DND-41 (cell line): ENCODE data around the gene MAPK8IP1.

Experiments used
- ATAC-seq: fragments of 200-7000 bp; cut with Tn5 transposase; 3 replicates; pipeline ENCODE4 v1.9.1; 2021; ENCODE audit warnings: low read depth; ENCODE audit not compliant: insufficient read depth
- DNase-seq: peaks from one replicate; pipeline ENCODE4 v3.0.0-alpha.2; 2020
- H2AFZ ChIP-seq: 2 replicates; pipeline ENCODE4 v1.6.0; 2012; ENCODE audit warnings: low read depth, low read length
- H3K27ac ChIP-seq: 2 replicates; pipeline ENCODE4 v1.5.1; 2012; ENCODE audit warnings: low read length, inconsistent platforms
- H3K27me3 ChIP-seq: fragments of 200-600 bp; sonication (generic); 2 replicates; pipeline ENCODE4 v1.6.0; 2012; ENCODE audit warnings: low read length, mild to moderate bottlenecking, inconsistent platforms; ENCODE audit not compliant: insufficient read depth, poor library complexity
- H3K36me3 ChIP-seq: 2 replicates; pipeline ENCODE4 v1.5.1; 2012; ENCODE audit warnings: low read length, inconsistent platforms; ENCODE audit not compliant: insufficient read depth
- H3K4me1 ChIP-seq: 2 replicates; pipeline ENCODE4 v1.5.1; 2012; ENCODE audit warnings: mild to moderate bottlenecking, low read length; ENCODE audit not compliant: insufficient read depth
- H3K4me2 ChIP-seq: 2 replicates; pipeline ENCODE4 v1.6.0; 2012; ENCODE audit warnings: mild to moderate bottlenecking, moderate library complexity, low read length, inconsistent platforms; ENCODE audit not compliant: insufficient read depth
- H3K4me3 ChIP-seq, 2 experiments: fragments of 200-600 bp in 1 of 2; shearing (Covaris generic) in 1 of 2; 2 replicates each; pipeline ENCODE4 v1.5.1; 2012 to 2016; ENCODE audit warnings: inconsistent platforms in 2 of 2, low read length in 2 of 2, mild to moderate bottlenecking in 2 of 2, low read depth in 1 of 2, moderate library complexity in 1 of 2
- H3K79me2 ChIP-seq: 2 replicates; pipeline ENCODE4 v1.6.0; 2012; ENCODE audit warnings: low read length, inconsistent platforms; ENCODE audit not compliant: insufficient read depth
- H3K9ac ChIP-seq: 2 replicates; pipeline ENCODE4 v1.6.0; 2012; ENCODE audit warnings: low read depth, mild to moderate bottlenecking, inconsistent platforms, low read length, moderate library complexity
- H3K9me3 ChIP-seq: 2 replicates; pipeline ENCODE4 v1.5.1; 2012; ENCODE audit warnings: low read length, moderate library complexity, mild to moderate bottlenecking, inconsistent platforms; ENCODE audit not compliant: insufficient read depth, severe bottlenecking
- H4K20me1 ChIP-seq: 2 replicates; pipeline ENCODE4 v1.6.0; 2012; ENCODE audit warnings: low read length; ENCODE audit not compliant: insufficient read depth
- EZH2 ChIP-seq: IDR thresholded peaks from 3 replicates; pipeline ENCODE4 v1.6.1; 2012; ENCODE audit warnings: borderline replicate concordance, low read depth, mild to moderate bottlenecking, moderate library complexity, low read length, inconsistent platforms; ENCODE audit not compliant: severe bottlenecking
- TF ChIP-seq, protein P1 (sequence below): IDR thresholded peaks from 2 replicates; pipeline ENCODE4 v1.5.1; 2012; ENCODE audit warnings: borderline replicate concordance, low read length, moderate library complexity, mild to moderate bottlenecking; ENCODE audit not compliant: poor library complexity, severe bottlenecking; ENCODE audit errors: extremely low read depth

MAPK8IP1 gene

GRCh38 chr11:45932217-45932616, 46.8 kb downstream of the MAPK8IP1 start:
- Histone ChIP-seq H4K20me1 (no peaks in the 10 kb centered on the region), H3K36me3 (peaks cover 50% of the 10 kb centered on the region), H2AFZ (no peak overlapping the region), H3K27ac (no peak overlapping the region), H3K4me1 (no peaks in the 10 kb centered on the region), H3K9ac (no peak overlapping the region), H3K27me3 (no peaks in the 10 kb centered on the region), H3K79me2 (no peaks in the 10 kb centered on the region), H3K4me2 (no peak overlapping the region), H3K9me3 (no peaks in the 10 kb centered on the region), H3K4me3 (no peak overlapping the region)
- DNase-seq (no peak), ATAC-seq (no peak)
- TF ChIP-seq, protein P1, sequence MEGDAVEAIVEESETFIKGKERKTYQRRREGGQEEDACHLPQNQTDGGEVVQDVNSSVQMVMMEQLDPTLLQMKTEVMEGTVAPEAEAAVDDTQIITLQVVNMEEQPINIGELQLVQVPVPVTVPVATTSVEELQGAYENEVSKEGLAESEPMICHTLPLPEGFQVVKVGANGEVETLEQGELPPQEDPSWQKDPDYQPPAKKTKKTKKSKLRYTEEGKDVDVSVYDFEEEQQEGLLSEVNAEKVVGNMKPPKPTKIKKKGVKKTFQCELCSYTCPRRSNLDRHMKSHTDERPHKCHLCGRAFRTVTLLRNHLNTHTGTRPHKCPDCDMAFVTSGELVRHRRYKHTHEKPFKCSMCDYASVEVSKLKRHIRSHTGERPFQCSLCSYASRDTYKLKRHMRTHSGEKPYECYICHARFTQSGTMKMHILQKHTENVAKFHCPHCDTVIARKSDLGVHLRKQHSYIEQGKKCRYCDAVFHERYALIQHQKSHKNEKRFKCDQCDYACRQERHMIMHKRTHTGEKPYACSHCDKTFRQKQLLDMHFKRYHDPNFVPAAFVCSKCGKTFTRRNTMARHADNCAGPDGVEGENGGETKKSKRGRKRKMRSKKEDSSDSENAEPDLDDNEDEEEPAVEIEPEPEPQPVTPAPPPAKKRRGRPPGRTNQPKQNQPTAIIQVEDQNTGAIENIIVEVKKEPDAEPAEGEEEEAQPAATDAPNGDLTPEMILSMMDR, result no peak
- no peak for TF ChIP-seq EZH2

GRCh38 chr11:45933131-45933831, 47.8 kb downstream of the MAPK8IP1 start:
- Histone ChIP-seq H3K36me3 (peaks cover 59% of the 10 kb centered on the region), H3K4me2 (no peak overlapping the region), H4K20me1 (no peaks in the 10 kb centered on the region), H3K4me1 (no peaks in the 10 kb centered on the region), H3K79me2 (no peaks in the 10 kb centered on the region), H3K9ac (no peak overlapping the region), H3K27me3 (no peaks in the 10 kb centered on the region), H3K27ac (no peak overlapping the region), H2AFZ (no peak overlapping the region), H3K4me3 (no peak overlapping the region), H3K9me3 (no peaks in the 10 kb centered on the region)
- DNase-seq, result no peak
- no peak for ATAC-seq
- TF ChIP-seq, protein P1, result no peak

GRCh38 chr11:45933846-45934579, 48.6 kb downstream of the MAPK8IP1 start:
- no peaks in the 10 kb centered on the region for H3K79me2 ChIP-seq
- H4K20me1 ChIP-seq, result no peaks in the 10 kb centered on the region
- H3K9ac ChIP-seq, result no peak overlapping the region
- TF ChIP-seq EZH2, result no peak
- TF ChIP-seq, protein P1, result no peak
- no peak overlapping the region for H2AFZ ChIP-seq
- H3K4me3 ChIP-seq, result no peak overlapping the region
- H3K4me1 ChIP-seq, result no peaks in the 10 kb centered on the region
- DNase-seq, result no peak
- ATAC-seq, result no peak
- H3K27me3 ChIP-seq, result no peaks in the 10 kb centered on the region
- H3K27ac ChIP-seq, result no peak overlapping the region
- peaks cover 59% of the 10 kb centered on the region for H3K36me3 ChIP-seq
- H3K9me3 ChIP-seq, result no peaks in the 10 kb centered on the region
- no peak overlapping the region for H3K4me2 ChIP-seq
